NOMO-1 (cell line): Measurements from ENCODE around the gene FLOT1.

Source experiments
- DNase-seq, 2 experiments: peaks; one replicate each; lab custom pipeline; 2025; ENCODE audit not compliant: unreplicated experiment in 2 of 2; lab: John Stamatoyannopoulos, UW

Gene FLOT1

GRCh38 chr6:30747902-30748769, 5.6 kb upstream of the FLOT1 start:
- no peak for DNase-seq

- DNase-seq = no peak
Measured at GRCh38 chr6:30747300-30747687, 4.8 kb upstream of the FLOT1 start.

- peak; percentile 41 to 75 for DNase-seq
Measured at GRCh38 chr6:30744054-30744805, 1.7 kb upstream of the FLOT1 start, which contains the start of gene IER3. IER3 (minus strand) TSS chr6:30744547; CDS start chr6:30744518, 29 bp downstream.

GRCh38 chr6:30743099-30744053, 889 bp upstream of the FLOT1 start:
- DNase-seq = no peak

- DNase-seq = no peak
Measured at GRCh38 chr6:30741789-30742315, 635 bp downstream of the FLOT1 start.

GRCh38 chr6:30741063-30741779, 1.3 kb downstream of the FLOT1 start:
- no peak for DNase-seq

GRCh38 chr6:30740540-30740870, 2.0 kb downstream of the FLOT1 start:
- DNase-seq = no peak

- DNase-seq = no peak
Measured at GRCh38 chr6:30738532-30738931, 4.0 kb downstream of the FLOT1 start.

- no peak for DNase-seq
Measured at GRCh38 chr6:30735668-30736314, 6.7 kb downstream of the FLOT1 start.

GRCh38 chr6:30732237-30732943, 10.1 kb downstream of the FLOT1 start:
- DNase-seq = no peak

GRCh38 chr6:30730601-30731435, 11.7 kb downstream of the FLOT1 start:
- no peak for DNase-seq

- DNase-seq = no peak
Measured at GRCh38 chr6:30727920-30728553, 14.4 kb downstream of the FLOT1 start.

- DNase-seq = no peak
Measured at GRCh38 chr6:30726506-30727413, 15.7 kb downstream of the FLOT1 start.

GRCh38 chr6:30725713-30726505, 16.6 kb downstream of the FLOT1 start:
- DNase-seq = no peak

- no peak for DNase-seq
Measured at GRCh38 chr6:30724906-30725667, 17.4 kb downstream of the FLOT1 start.
